ENCODE measurements around the gene RIOX2.

Gene RIOX2

GRCh38 chr3:97956051-97956450 is 16.2 kb downstream of the RIOX2 start:
- Histone ChIP-seq H3K4me3 (replicated peaks; ENCODE audit: insufficient read depth, low read length) (no peak overlapping the region), H3K27me3 (ENCODE audit: insufficient read depth, poor library complexity, severe bottlenecking) (no peaks in the 10 kb centered on the region), H3K27ac (replicated peaks) (no peak overlapping the region)
- no peak for DNase-seq (ENCODE audit: low read depth in 1 of 2, low spot score in 1 of 2)
- TF ChIP-seq POLR2AphosphoS5 (IDR thresholded peaks at IDR 0.05; ENCODE audit: low read depth) = no peak
- TF ChIP-seq CTCF (IDR thresholded peaks at IDR 0.05; ENCODE audit: insufficient read depth, low read length) = no peak
- no peak for TF ChIP-seq REST (IDR thresholded peaks at IDR 0.05; ENCODE audit: insufficient replicate concordance, low read depth)
- no peak for TF ChIP-seq GABPA (IDR thresholded peaks at IDR 0.05; ENCODE audit: low read depth)
- no peak for TF ChIP-seq SPI1 (IDR thresholded peaks at IDR 0.05; ENCODE audit: borderline replicate concordance, low read depth)

GRCh38 chr3:97954228-97954827 is 17.9 kb downstream of the RIOX2 start:
- DNase-seq (ENCODE audit: low read depth in 1 of 2, low spot score in 1 of 2) = no peak
- TF ChIP-seq SPI1 (IDR thresholded peaks at IDR 0.05; ENCODE audit: borderline replicate concordance, low read depth) (no peak), POLR2AphosphoS5 (IDR thresholded peaks at IDR 0.05; ENCODE audit: low read depth) (no peak), CTCF (IDR thresholded peaks at IDR 0.05; ENCODE audit: insufficient read depth, low read length) (no peak), GABPA (IDR thresholded peaks at IDR 0.05; ENCODE audit: low read depth) (no peak), REST (IDR thresholded peaks at IDR 0.05; ENCODE audit: insufficient replicate concordance, low read depth) (no peak)
- H3K4me3 ChIP-seq (replicated peaks; ENCODE audit: insufficient read depth, low read length) = no peak overlapping the region

GRCh38 chr3:97952872-97953271 is 19.4 kb downstream of the RIOX2 start:
- no peaks in the 10 kb centered on the region for H3K27me3 ChIP-seq (ENCODE audit: insufficient read depth, poor library complexity, severe bottlenecking)
- no peak overlapping the region for H3K27ac ChIP-seq (replicated peaks)
- no peak overlapping the region for H3K4me3 ChIP-seq (replicated peaks; ENCODE audit: insufficient read depth, low read length)
- TF ChIP-seq REST (IDR thresholded peaks at IDR 0.05; ENCODE audit: insufficient replicate concordance, low read depth) (no peak), CTCF (IDR thresholded peaks at IDR 0.05; ENCODE audit: insufficient read depth, low read length) (no peak), POLR2AphosphoS5 (IDR thresholded peaks at IDR 0.05; ENCODE audit: low read depth) (no peak), GABPA (IDR thresholded peaks at IDR 0.05; ENCODE audit: low read depth) (no peak), SPI1 (IDR thresholded peaks at IDR 0.05; ENCODE audit: borderline replicate concordance, low read depth) (no peak)
- no peak for DNase-seq (ENCODE audit: low read depth in 1 of 2, low spot score in 1 of 2)

More at GRCh38 chr3:97954228-97954827, 17.9 kb downstream of the RIOX2 start:
- Histone ChIP-seq H3K27me3 (ENCODE audit: insufficient read depth, poor library complexity, severe bottlenecking) (no peaks in the 10 kb centered on the region), H3K27ac (replicated peaks) (no peak overlapping the region)
